ENCODE data around the gene FIGNL1.
"Not testable (repeated sequence)": the region's sequence is repeated elsewhere in the genome, so short reads cannot be mapped to it uniquely, and the experiment has no call there.

DNA sequence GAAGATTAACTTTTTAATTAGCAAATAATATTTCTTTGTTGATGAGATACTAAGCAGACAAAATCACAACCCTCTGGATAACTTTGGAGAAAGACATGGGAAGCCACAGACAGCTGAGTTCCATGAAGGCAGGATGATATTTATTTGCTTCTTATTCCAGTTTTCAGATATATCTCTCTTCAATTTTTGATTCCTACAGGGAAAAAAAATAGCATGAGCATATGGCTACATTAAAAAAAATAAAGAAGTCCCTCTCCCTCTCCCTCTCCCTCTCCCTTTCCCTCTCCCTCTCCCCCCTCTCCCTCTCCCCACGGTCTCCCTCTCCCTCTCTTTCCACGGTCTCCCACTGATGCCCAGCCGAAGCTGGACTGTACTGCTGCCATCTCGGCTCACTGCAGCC is 8.5 kb upstream of the FIGNL1 start:
- TF ChIP-seq, protein P1, sequence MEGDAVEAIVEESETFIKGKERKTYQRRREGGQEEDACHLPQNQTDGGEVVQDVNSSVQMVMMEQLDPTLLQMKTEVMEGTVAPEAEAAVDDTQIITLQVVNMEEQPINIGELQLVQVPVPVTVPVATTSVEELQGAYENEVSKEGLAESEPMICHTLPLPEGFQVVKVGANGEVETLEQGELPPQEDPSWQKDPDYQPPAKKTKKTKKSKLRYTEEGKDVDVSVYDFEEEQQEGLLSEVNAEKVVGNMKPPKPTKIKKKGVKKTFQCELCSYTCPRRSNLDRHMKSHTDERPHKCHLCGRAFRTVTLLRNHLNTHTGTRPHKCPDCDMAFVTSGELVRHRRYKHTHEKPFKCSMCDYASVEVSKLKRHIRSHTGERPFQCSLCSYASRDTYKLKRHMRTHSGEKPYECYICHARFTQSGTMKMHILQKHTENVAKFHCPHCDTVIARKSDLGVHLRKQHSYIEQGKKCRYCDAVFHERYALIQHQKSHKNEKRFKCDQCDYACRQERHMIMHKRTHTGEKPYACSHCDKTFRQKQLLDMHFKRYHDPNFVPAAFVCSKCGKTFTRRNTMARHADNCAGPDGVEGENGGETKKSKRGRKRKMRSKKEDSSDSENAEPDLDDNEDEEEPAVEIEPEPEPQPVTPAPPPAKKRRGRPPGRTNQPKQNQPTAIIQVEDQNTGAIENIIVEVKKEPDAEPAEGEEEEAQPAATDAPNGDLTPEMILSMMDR (IDR thresholded peaks at IDR 0.05; ENCODE audit: extremely low read depth in 1 of 2, insufficient read depth in 1 of 2, low read depth in 1 of 2, low read length in 2 of 2), result not testable (repeated sequence)
- TF ChIP-seq POLR2A (IDR thresholded peaks at IDR 0.05; ENCODE audit: low read depth, low read length); JUN (IDR thresholded peaks at IDR 0.05; ENCODE audit: borderline replicate concordance, insufficient read depth, insufficient read length, low read depth); GATA2 (IDR thresholded peaks at IDR 0.05; ENCODE audit: insufficient read depth, insufficient read length, low read depth, low read length); FOS (IDR thresholded peaks at IDR 0.05; ENCODE audit: borderline replicate concordance, insufficient read depth, low read length); EZH2 (IDR thresholded peaks at IDR 0.05; ENCODE audit: borderline replicate concordance, low read depth, low read length, severe bottlenecking); POLR2AphosphoS5 (IDR thresholded peaks at IDR 0.05; ENCODE audit: insufficient read depth, low read depth, low read length); MYC (IDR thresholded peaks at IDR 0.05; ENCODE audit: low read depth, low read length): not testable (repeated sequence)
- TF ChIP-seq, protein P2, sequence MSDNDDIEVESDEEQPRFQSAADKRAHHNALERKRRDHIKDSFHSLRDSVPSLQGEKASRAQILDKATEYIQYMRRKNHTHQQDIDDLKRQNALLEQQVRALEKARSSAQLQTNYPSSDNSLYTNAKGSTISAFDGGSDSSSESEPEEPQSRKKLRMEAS (IDR thresholded peaks at IDR 0.05; ENCODE audit: insufficient read depth, insufficient read length), result not testable (repeated sequence)

Data from endothelial cell of umbilical vein (primary cell).